HepG2 (cell line): ENCODE results near the gene APOC3. TPM values are rescaled to one million over a fixed set of nuclear protein-coding genes. Genes with fewer than 3 reads are reported as not detected.

Experiments used
- ATAC-seq: fragments of 200-7000 bp; cut with Tn5 transposase; 3 replicates; pipeline ENCODE4 v1.9.1; 2020; ENCODE audit warnings: mild to moderate bottlenecking, moderate library complexity
- BruUV-seq: library from RNA; stranded (reverse); fragments of 400-500 nt; replicated peaks from 2 replicates; lab custom pipeline; 2021; lab: Mats Ljungman, UMichigan
- CTCF ChIA-PET: fragments of 300-600 bp; formaldehyde crosslinking; extraction: SDS; loops from one replicate; lab custom pipeline; 2021; ENCODE audit warnings: low total read pairs, inconsistent platforms, low intra/inter-chr PET ratio; lab: Yijun Ruan, JAX
- POLR2A ChIA-PET: fragments of 350-600 bp; sonication (Branson Sonifier 250); formaldehyde crosslinking; loops from one replicate; lab custom pipeline; 2020; ENCODE audit warnings: antibody characterized with exemption, inconsistent platforms; lab: Yijun Ruan, JAX
- DNase-seq: peaks from one replicate; pipeline ENCODE4 v3.0.0-alpha.2; 2015; ENCODE audit warnings: low spot score
- FAIRE-seq: peaks from 3 replicates; lab custom pipeline; 2011; peaks lifted over from hg19 to GRCh38; lab: Jason Lieb, UNC
- H2AFZ ChIP-seq: one replicate; pipeline ENCODE4 v1.6.1; 2011; ENCODE audit warnings: low read length, inconsistent platforms
- H3K27ac ChIP-seq: fragments of 300-600 bp; 3 replicates; pipeline ENCODE4 v1.8.0; 2011; ENCODE audit warnings: mixed run types, mild to moderate bottlenecking, mixed read lengths, low read length, inconsistent platforms; ENCODE audit not compliant: insufficient read depth; ENCODE audit errors: extremely low read length
- H3K27me3 ChIP-seq, 2 experiments: fragments of 200-600 bp in 1 of 2; 2 replicates in 1 of 2; 3 replicates in 1 of 2; pipeline versions ENCODE4 v1.6.0 to v1.8.0; 2011; ENCODE audit warnings: low read length in 2 of 2, mild to moderate bottlenecking in 2 of 2, moderate library complexity in 2 of 2, inconsistent platforms in 1 of 2; ENCODE audit not compliant: insufficient read depth in 2 of 2, control insufficient read depth in 1 of 2
- H3K36me3 ChIP-seq, 2 experiments: fragments of 200-600 bp in 1 of 2; replicated peaks in 1 of 2; 2 replicates in 1 of 2; 3 replicates in 1 of 2; pipeline versions ENCODE4 v1.5.1 to v1.8.0; 2011; ENCODE audit warnings: low read length in 2 of 2, inconsistent platforms in 1 of 2; ENCODE audit not compliant: insufficient read depth in 2 of 2, control insufficient read depth in 1 of 2
- H3K4me1 ChIP-seq: 2 replicates; pipeline ENCODE4 v1.5.1; 2012; ENCODE audit warnings: low read length, inconsistent platforms; ENCODE audit not compliant: insufficient read depth
- H3K4me2 ChIP-seq: 2 replicates; pipeline ENCODE4 v1.6.0; 2011; ENCODE audit warnings: low read depth, low read length, inconsistent platforms
- H3K4me3 ChIP-seq, 3 experiments: fragments of 200-600 bp in 1 of 3; sonication (generic), shearing (Covaris generic) in 1 of 3; replicated peaks in 1 of 3; 2 replicates each; pipeline ENCODE4 v1.5.1; 2011 to 2016; ENCODE audit warnings: low read length in 3 of 3, inconsistent platforms in 2 of 3, low read depth in 2 of 3, mild to moderate bottlenecking in 2 of 3, control low read depth in 1 of 3, mixed read lengths in 1 of 3; ENCODE audit not compliant: insufficient read depth in 1 of 3
- H3K79me2 ChIP-seq: one replicate; pipeline ENCODE4 v1.6.1; 2011; ENCODE audit warnings: low read length, inconsistent platforms; ENCODE audit not compliant: insufficient read depth
- H3K9ac ChIP-seq: 2 replicates; pipeline ENCODE4 v1.6.0; 2011; ENCODE audit warnings: mild to moderate bottlenecking, low read depth, low read length, inconsistent platforms; ENCODE audit not compliant: insufficient read depth
- H3K9me3 ChIP-seq: 2 replicates; pipeline ENCODE4 v1.5.1; 2012; ENCODE audit warnings: mild to moderate bottlenecking, low read length
- H4K20me1 ChIP-seq: 2 replicates; pipeline ENCODE4 v1.6.0; 2011; ENCODE audit warnings: inconsistent platforms, mild to moderate bottlenecking, low read length, moderate library complexity; ENCODE audit not compliant: insufficient read depth
- EHMT2 ChIP-seq: fragments of 200-600 bp; sonication (generic); IDR thresholded peaks from 2 replicates; pipeline ENCODE4 v1.7.0; 2017; ENCODE audit warnings: antibody characterized with exemption, low read depth, low read length, borderline replicate concordance
- ELF3 ChIP-seq: IDR thresholded peaks from 2 replicates; pipeline ENCODE4 v1.6.1; 2016; ENCODE audit warnings: missing genetic modification reagents, missing compliant biosample characterization
- HNF4A ChIP-seq: sonication (generic); formaldehyde crosslinking; IDR thresholded peaks from 2 replicates; pipeline ENCODE4 v1.4.0; 2020; ENCODE audit warnings: missing genetic modification reagents
- KDM4B ChIP-seq: sonication (generic); formaldehyde crosslinking; IDR thresholded peaks from 2 replicates; pipeline ENCODE4 v1.4.0; 2020; ENCODE audit warnings: missing genetic modification reagents
- MAF1 ChIP-seq: sonication (generic); formaldehyde crosslinking; IDR thresholded peaks from 2 replicates; pipeline ENCODE4 v1.5.0; 2020; ENCODE audit warnings: missing genetic modification reagents, borderline replicate concordance
- NCOA1 ChIP-seq: sonication (generic); formaldehyde crosslinking; IDR thresholded peaks from 2 replicates; pipeline ENCODE4 v1.9.0; 2021; ENCODE audit warnings: missing genetic modification reagents
- NCOR1 ChIP-seq: fragments of 200-600 bp; sonication (generic); IDR thresholded peaks from 2 replicates; pipeline ENCODE4 v1.7.0; 2017; ENCODE audit warnings: antibody characterized with exemption, low read length, borderline replicate concordance
- RARA ChIP-seq: IDR thresholded peaks from 2 replicates; pipeline ENCODE4 v1.6.1; 2016; ENCODE audit warnings: missing genetic modification reagents, missing compliant biosample characterization
- ZBTB26 ChIP-seq: IDR thresholded peaks from 2 replicates; pipeline ENCODE4 v1.6.1; 2016; ENCODE audit warnings: missing compliant biosample characterization, missing genetic modification reagents, borderline replicate concordance
- ZBTB46 ChIP-seq: sonication (generic); formaldehyde crosslinking; IDR thresholded peaks from 2 replicates; pipeline ENCODE4 v1.4.0; 2020; ENCODE audit warnings: mild to moderate bottlenecking, missing genetic modification reagents, borderline replicate concordance
- ZFX ChIP-seq: sonication (generic); formaldehyde crosslinking; IDR thresholded peaks from 2 replicates; pipeline ENCODE4 v1.4.0; 2020; ENCODE audit warnings: mild to moderate bottlenecking, low read depth, missing genetic modification reagents, moderate library complexity
- ZKSCAN8 ChIP-seq: IDR thresholded peaks from 2 replicates; pipeline ENCODE4 v1.6.1; 2016; ENCODE audit warnings: borderline replicate concordance, missing genetic modification reagents, missing compliant biosample characterization
- ZNF280D ChIP-seq: sonication (generic); formaldehyde crosslinking; IDR thresholded peaks from 2 replicates; pipeline ENCODE4 v1.5.1; 2020; ENCODE audit warnings: mild to moderate bottlenecking, missing genetic modification reagents
- ZSCAN5A ChIP-seq: sonication (generic); formaldehyde crosslinking; IDR thresholded peaks from 2 replicates; pipeline ENCODE4 v1.8.0; 2022; ENCODE audit warnings: mild to moderate bottlenecking, missing genetic modification reagents, borderline replicate concordance
- WGBS: methylation state at CpG from one replicate; pipeline ENCODE4 v1.1.6; 2017; ENCODE audit warnings: low lambda C conversion rate; 5-methylcytosine and 5-hydroxymethylcytosine counted together
- in situ Hi-C: cut with HindIII; loops from 2 replicates; pipeline ENCODE4 v1.10.0; 2017; ENCODE audit warnings: low pct_unique_long_range_greater_than_20kb; ENCODE audit not compliant: extremely low pct_ligation_motif_present
- intact Hi-C: fragments of 100-400 bp; cut with micrococcal nuclease; formaldehyde crosslinking; loops from one replicate; pipeline ENCODE4 v1.10.0; 2022; ENCODE audit not compliant: unreplicated experiment
- polyA plus RNA-seq, 8 experiments: library from polyadenylated mRNA; depleted of rRNA in 3 of 8; stranded (reverse) in 7 of 8; unstranded in 1 of 8; fragments of >200 nt; fragmentation: Illumina TruSeq in 4 of 8; extraction: Trizol in 4 of 8; gene quantifications; 2 replicates each; pipeline versions ENCODE4 v1.2.1 to v1.2.3, GENCODE V29; 2011 to 2016; ENCODE audit warnings: low read depth in 4 of 8, missing spikeins in 1 of 8, mixed read lengths in 1 of 8; ENCODE audit not compliant: insufficient read depth in 1 of 8
- total RNA-seq, 5 experiments: library from RNA; depleted of rRNA; stranded (reverse); fragments of >200 nt; fragmentation: Illumina TruSeq; extraction: Trizol; gene quantifications; 2 replicates each; pipeline ENCODE4 v1.2.3, GENCODE V29; 2016; ENCODE audit warnings: low read depth in 1 of 5

APOC3 gene
- total and polyA plus RNA-seq, 2 of the 13 experiments (the other 11 are each of a cell fraction or from before 2014, with no cell fraction given) = 314 to 687 TPM

GRCh38 chr11:116838321-116839084, 8.8 kb downstream of the APOC3 start:
- Histone ChIP-seq H3K36me3 (peaks cover 0 to 2% of the 10 kb centered on the region in 2 experiments; a peak in 3 of 5 replicates), H3K79me2 (peaks cover 23% of the 10 kb centered on the region), H3K4me3 (peak overlapping the region in 1 of 3 experiments; percentile 92; a peak in 2 of 6 replicates), H2AFZ (no peak overlapping the region), H3K27ac (peak overlapping the region; percentile 99), H4K20me1 (peaks cover 9% of the 10 kb centered on the region; the same call in 1 of the 2 replicates), H3K4me1 (peaks cover 87% of the 10 kb centered on the region), H3K4me2 (peak overlapping the region; percentile 92), H3K9me3 (no peaks in the 10 kb centered on the region), H3K9ac (peak overlapping the region; percentile 60; the same call in 1 of the 2 replicates), H3K27me3 (no peaks in the 10 kb centered on the region)
- ChIA-PET CTCF (no interaction called here), POLR2A (interaction anchor here (1.5 to 18.4 kb wide), 10 partner anchors 12 to 307 kb away, joined by 7 to 1365 read pairs (median 27); partner anchors contain the start of genes APOA4, APOA5, APOC3 and PAFAH1B2)
- in situ Hi-C loops (loop anchor here (5.0 kb wide), 1 partner anchor 46 kb away; the partner anchor contains the start of gene APOA5), intact Hi-C loops (no loop called here)
- whole genome bisulfite sequencing = 52% methylated on average over 4 of the region's 6 CpGs
- FAIRE-seq (peak; percentile 56), ATAC-seq (no peak), DNase-seq (peak; percentile 20)
- BruUV-seq = no TSS peak
- TF ChIP-seq ZSCAN5A (CRISPR knock-in tag) (0 out of 2 replicates have a peak, but pooled peaks have one; percentile 29), HNF4A (peak; percentile 89), MAF1 (CRISPR knock-in tag) (no peak), NCOA1 (CRISPR knock-in tag) (no peak), ZBTB26 (peak; percentile 35; the same call in 1 of the 2 replicates), EHMT2 (no peak), ELF3 (0 out of 2 replicates have a peak, but pooled peaks have one; percentile 35), KDM4B (no peak), RARA (CRISPR knock-in tag) (peak; percentile 54; the same call in 1 of the 2 replicates), ZBTB46 (CRISPR knock-in tag) (no peak), NCOR1 (peak; percentile 15; the same call in 1 of the 2 replicates), ZKSCAN8 (CRISPR knock-in tag) (no peak), ZFX (CRISPR knock-in tag) (peak; percentile 21; the same call in 1 of the 2 replicates), ZNF280D (CRISPR knock-in tag) (no peak)
